Activated CD8-positive, alpha-beta T cell treated with anti-CD3 and anti-CD28 coated beads, Interleukin-2, amount 10 ng/mL, durations not matched to agents 7 days and 5 days (primary cell): ENCODE measurements around the gene PRKAR1B. TPM values are rescaled to one million over a fixed set of nuclear protein-coding genes. Genes with fewer than 3 reads are reported as not detected.

Experiments used
- ATAC-seq: fragments of 150-1000 bp; cut with Tn5 transposase; one replicate; pipeline ENCODE4 v1.10.0; 2021; ENCODE audit warnings: moderate library complexity
- CTCF ChIA-PET: fragments of 350-600 bp; sonication (Branson Sonifier 250); formaldehyde crosslinking; loops from one replicate; lab custom pipeline; 2021; ENCODE audit warnings: antibody characterized with exemption; lab: Charles Lee
- POLR2A ChIA-PET: fragments of 350-600 bp; sonication (Branson Sonifier 250); formaldehyde crosslinking; loops from one replicate; lab custom pipeline; 2021; ENCODE audit warnings: antibody characterized with exemption; lab: Charles Lee
- DNase-seq: peaks from one replicate; pipeline ENCODE4 v3.0.0-alpha.2; 2020
- H3K27ac Mint-ChIP-seq: one replicate; pipeline ENCODE4 v1.8.0; 2021; ENCODE audit warnings: mild to moderate bottlenecking, mixed read lengths
- H3K27me3 Mint-ChIP-seq: one replicate; pipeline ENCODE4 v1.8.0; 2021; ENCODE audit warnings: low read depth, mixed read lengths
- H3K36me3 Mint-ChIP-seq: one replicate; pipeline ENCODE4 v1.8.0; 2021; ENCODE audit warnings: low read depth, mixed read lengths
- H3K4me1 Mint-ChIP-seq: one replicate; pipeline ENCODE4 v1.8.0; 2021; ENCODE audit warnings: low read depth, mixed read lengths
- H3K4me3 Mint-ChIP-seq: one replicate; pipeline ENCODE4 v1.8.0; 2021; ENCODE audit warnings: mild to moderate bottlenecking, mixed read lengths
- H3K9me3 Mint-ChIP-seq: one replicate; pipeline ENCODE4 v1.8.0; 2022; ENCODE audit warnings: mixed read lengths; ENCODE audit not compliant: insufficient read depth
- total RNA-seq, 2 experiments: library from RNA; stranded (reverse); gene quantifications; one replicate each; pipeline ENCODE4 v1.2.3, GENCODE V29; 2021

The PRKAR1B gene
- total RNA-seq, 2 experiments from 2014 or later = 56.5 to 58.2 TPM

- peaks cover 2% of the 10 kb centered on the region for H3K27me3 Mint-ChIP-seq
- CTCF ChIA-PET = interaction anchor here (0.7 kb wide), 1 partner anchor 10 kb away, joined by 3 read pairs; no protein-coding TSS in a partner anchor
- POLR2A ChIA-PET = no interaction called here
- H3K4me1 Mint-ChIP-seq = no peaks in the 10 kb centered on the region
- no peak overlapping the region for H3K27ac Mint-ChIP-seq
- no peak overlapping the region for H3K4me3 Mint-ChIP-seq
- H3K9me3 Mint-ChIP-seq = no peaks in the 10 kb centered on the region
- DNase-seq = no peak
- ATAC-seq = no peak
- H3K36me3 Mint-ChIP-seq = no peaks in the 10 kb centered on the region
Observed at GRCh38 chr7:531777-532176, 195.3 kb downstream of the PRKAR1B start.

GRCh38 chr7:528451-528850, 198.6 kb downstream of the PRKAR1B start:
- Mint-ChIP-seq H3K4me1 (no peaks in the 10 kb centered on the region), H3K4me3 (no peak overlapping the region), H3K9me3 (no peaks in the 10 kb centered on the region), H3K27me3 (peaks cover 12% of the 10 kb centered on the region), H3K36me3 (no peaks in the 10 kb centered on the region), H3K27ac (no peak overlapping the region)
- DNase-seq (no peak), ATAC-seq (no peak)
- ChIA-PET CTCF (no interaction called here), POLR2A (no interaction called here)

GRCh38 chr7:527723-528122, 199.4 kb downstream of the PRKAR1B start:
- ATAC-seq (no peak), DNase-seq (no peak)
- Mint-ChIP-seq H3K27ac (no peak overlapping the region), H3K36me3 (no peaks in the 10 kb centered on the region), H3K4me3 (no peak overlapping the region), H3K27me3 (peaks cover 17% of the 10 kb centered on the region), H3K9me3 (no peaks in the 10 kb centered on the region), H3K4me1 (no peaks in the 10 kb centered on the region)
- ChIA-PET POLR2A (no interaction called here), CTCF (no interaction called here)

- no peak for ATAC-seq
- CTCF ChIA-PET = no interaction called here
- DNase-seq = no peak
- Mint-ChIP-seq H3K4me3 (no peak overlapping the region), H3K9me3 (no peaks in the 10 kb centered on the region), H3K36me3 (no peaks in the 10 kb centered on the region), H3K27me3 (peaks cover 21% of the 10 kb centered on the region), H3K4me1 (no peaks in the 10 kb centered on the region), H3K27ac (no peak overlapping the region)
- POLR2A ChIA-PET = no interaction called here
Observed at GRCh38 chr7:526460-527034, 200.5 kb downstream of the PRKAR1B start.

- no peak overlapping the region for H3K4me3 Mint-ChIP-seq
- ATAC-seq = no peak
- H3K27ac Mint-ChIP-seq = no peak overlapping the region
- DNase-seq = no peak
- no peaks in the 10 kb centered on the region for H3K36me3 Mint-ChIP-seq
- peaks cover 26% of the 10 kb centered on the region for H3K27me3 Mint-ChIP-seq
- no peaks in the 10 kb centered on the region for H3K9me3 Mint-ChIP-seq
- ChIA-PET CTCF (no interaction called here), POLR2A (no interaction called here)
- no peaks in the 10 kb centered on the region for H3K4me1 Mint-ChIP-seq
Observed at GRCh38 chr7:525740-526139, 201.3 kb downstream of the PRKAR1B start.

GRCh38 chr7:524800-525199, 202.3 kb downstream of the PRKAR1B start:
- H3K27ac Mint-ChIP-seq = no peak overlapping the region
- H3K4me3 Mint-ChIP-seq = no peak overlapping the region
- POLR2A ChIA-PET = no interaction called here
- H3K9me3 Mint-ChIP-seq = no peaks in the 10 kb centered on the region
- no peaks in the 10 kb centered on the region for H3K4me1 Mint-ChIP-seq
- H3K27me3 Mint-ChIP-seq = peaks cover 26% of the 10 kb centered on the region
- no peak for DNase-seq
- CTCF ChIA-PET = no interaction called here
- no peaks in the 10 kb centered on the region for H3K36me3 Mint-ChIP-seq
- ATAC-seq = no peak

GRCh38 chr7:523347-524336, 203.4 kb downstream of the PRKAR1B start:
- ATAC-seq = no peak
- Mint-ChIP-seq H3K9me3 (no peaks in the 10 kb centered on the region), H3K4me1 (peaks cover under 1% of the 10 kb centered on the region), H3K4me3 (no peak overlapping the region), H3K27ac (no peak overlapping the region), H3K36me3 (no peaks in the 10 kb centered on the region), H3K27me3 (peaks cover 27% of the 10 kb centered on the region)
- DNase-seq = no peak
- ChIA-PET POLR2A (no interaction called here), CTCF (no interaction called here)

GRCh38 chr7:522951-523314, 204.1 kb downstream of the PRKAR1B start:
- Mint-ChIP-seq H3K4me1 (peaks cover 4% of the 10 kb centered on the region), H3K27ac (no peak overlapping the region), H3K36me3 (no peaks in the 10 kb centered on the region), H3K27me3 (peaks cover 31% of the 10 kb centered on the region), H3K9me3 (no peaks in the 10 kb centered on the region), H3K4me3 (no peak overlapping the region)
- POLR2A ChIA-PET = no interaction called here
- no peak for DNase-seq
- ATAC-seq = no peak
- CTCF ChIA-PET = no interaction called here

- H3K27ac Mint-ChIP-seq = no peak overlapping the region
- H3K9me3 Mint-ChIP-seq = no peaks in the 10 kb centered on the region
- peaks cover 35% of the 10 kb centered on the region for H3K27me3 Mint-ChIP-seq
- ChIA-PET CTCF (no interaction called here), POLR2A (no interaction called here)
- peak overlapping the region; percentile 30 for H3K4me3 Mint-ChIP-seq
- H3K36me3 Mint-ChIP-seq = no peaks in the 10 kb centered on the region
- peaks cover 7% of the 10 kb centered on the region for H3K4me1 Mint-ChIP-seq
- DNase-seq (peak; percentile 44), ATAC-seq (peak; percentile 13)
Observed at GRCh38 chr7:522071-522950, 204.8 kb downstream of the PRKAR1B start.

GRCh38 chr7:521221-522070, 205.6 kb downstream of the PRKAR1B start:
- H3K27ac Mint-ChIP-seq = no peak overlapping the region
- ATAC-seq (no peak), DNase-seq (no peak)
- no peaks in the 10 kb centered on the region for H3K9me3 Mint-ChIP-seq
- peaks cover 7% of the 10 kb centered on the region for H3K4me1 Mint-ChIP-seq
- POLR2A ChIA-PET = no interaction called here
- CTCF ChIA-PET = no interaction called here
- no peaks in the 10 kb centered on the region for H3K36me3 Mint-ChIP-seq
- H3K4me3 Mint-ChIP-seq = no peak overlapping the region
- peaks cover 35% of the 10 kb centered on the region for H3K27me3 Mint-ChIP-seq

- CTCF ChIA-PET = interaction anchor here (0.7 kb wide), 1 partner anchor 150 kb away, joined by 3 read pairs; no protein-coding TSS in a partner anchor
- DNase-seq (no peak), ATAC-seq (no peak)
- H3K9me3 Mint-ChIP-seq = no peaks in the 10 kb centered on the region
- no peaks in the 10 kb centered on the region for H3K36me3 Mint-ChIP-seq
- H3K4me3 Mint-ChIP-seq = peak overlapping the region; percentile 28
- POLR2A ChIA-PET = no interaction called here
- H3K27ac Mint-ChIP-seq = no peak overlapping the region
- H3K4me1 Mint-ChIP-seq = peaks cover 7% of the 10 kb centered on the region
- peaks cover 41% of the 10 kb centered on the region for H3K27me3 Mint-ChIP-seq
Observed at GRCh38 chr7:520503-521161, 206.4 kb downstream of the PRKAR1B start.
